ENCODE results near the gene ALG8.
"Not testable (repeated sequence)": the region's sequence is repeated elsewhere in the genome, so short reads cannot be mapped to it uniquely, and the experiment has no call there.

The ALG8 gene

DNA sequence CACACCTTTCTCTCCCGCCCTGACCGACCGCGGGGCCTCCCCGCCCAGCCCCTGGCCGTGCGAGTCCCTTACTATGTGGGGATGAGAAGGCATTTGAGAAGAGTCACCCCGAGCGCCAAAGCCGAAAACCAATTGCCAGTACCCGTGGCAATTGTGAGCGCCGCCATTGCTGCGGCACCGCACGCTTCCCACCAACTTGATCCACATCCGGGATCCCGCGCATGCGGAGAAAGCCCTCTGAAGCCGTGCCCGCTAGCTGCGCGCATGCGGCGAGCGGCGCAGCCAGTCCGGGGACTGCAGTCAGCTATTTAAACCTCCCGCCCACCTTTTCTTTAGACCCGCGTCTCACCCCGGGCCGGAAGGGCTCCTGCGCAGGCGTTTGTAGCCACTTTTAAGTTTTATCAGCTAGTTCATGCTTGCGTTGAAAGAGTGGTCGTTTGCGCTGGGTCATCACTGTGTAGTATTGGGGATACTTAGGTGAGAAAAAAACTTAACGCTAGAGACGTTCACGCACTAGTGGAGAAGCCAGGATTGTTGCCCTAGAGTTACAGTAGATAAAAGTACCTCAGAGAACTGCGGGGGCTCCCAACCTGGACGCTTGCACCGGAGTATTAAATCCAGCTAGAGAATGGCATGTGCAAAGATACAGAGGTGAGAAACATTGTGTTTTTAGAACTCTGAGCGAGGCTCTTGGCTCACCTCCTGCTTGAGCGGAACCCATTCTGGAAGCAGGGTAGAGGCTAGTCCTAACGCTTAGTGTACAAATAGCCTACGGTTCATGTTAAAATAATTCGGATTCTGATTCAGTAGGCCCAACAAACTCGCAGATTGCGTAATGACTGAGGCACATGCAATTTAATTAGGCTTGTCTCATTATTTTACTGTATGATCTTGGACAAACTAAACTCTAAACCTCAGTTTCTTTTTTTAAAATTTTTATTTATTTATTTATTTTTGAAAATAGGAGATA is at the start of gene ALG8:
ALG8 (minus strand) TSS at position 205 of the 970 bp plus-strand sequence; CDS start at position 167, 38 bp downstream.
- no peak for FAIRE-seq

- no peak for FAIRE-seq
Observed at GRCh38 chr11:78188286-78189173, 49.1 kb upstream of the ALG8 start, which contains the start of the genes KCTD21 and USP35. Gene KCTD21 (minus strand): TSS chr11:78188626. CDS start chr11:78174554, 14,072 bp downstream. Gene USP35 (plus strand): TSS chr11:78188919. CDS start chr11:78196246, 7,327 bp downstream.

DNA sequence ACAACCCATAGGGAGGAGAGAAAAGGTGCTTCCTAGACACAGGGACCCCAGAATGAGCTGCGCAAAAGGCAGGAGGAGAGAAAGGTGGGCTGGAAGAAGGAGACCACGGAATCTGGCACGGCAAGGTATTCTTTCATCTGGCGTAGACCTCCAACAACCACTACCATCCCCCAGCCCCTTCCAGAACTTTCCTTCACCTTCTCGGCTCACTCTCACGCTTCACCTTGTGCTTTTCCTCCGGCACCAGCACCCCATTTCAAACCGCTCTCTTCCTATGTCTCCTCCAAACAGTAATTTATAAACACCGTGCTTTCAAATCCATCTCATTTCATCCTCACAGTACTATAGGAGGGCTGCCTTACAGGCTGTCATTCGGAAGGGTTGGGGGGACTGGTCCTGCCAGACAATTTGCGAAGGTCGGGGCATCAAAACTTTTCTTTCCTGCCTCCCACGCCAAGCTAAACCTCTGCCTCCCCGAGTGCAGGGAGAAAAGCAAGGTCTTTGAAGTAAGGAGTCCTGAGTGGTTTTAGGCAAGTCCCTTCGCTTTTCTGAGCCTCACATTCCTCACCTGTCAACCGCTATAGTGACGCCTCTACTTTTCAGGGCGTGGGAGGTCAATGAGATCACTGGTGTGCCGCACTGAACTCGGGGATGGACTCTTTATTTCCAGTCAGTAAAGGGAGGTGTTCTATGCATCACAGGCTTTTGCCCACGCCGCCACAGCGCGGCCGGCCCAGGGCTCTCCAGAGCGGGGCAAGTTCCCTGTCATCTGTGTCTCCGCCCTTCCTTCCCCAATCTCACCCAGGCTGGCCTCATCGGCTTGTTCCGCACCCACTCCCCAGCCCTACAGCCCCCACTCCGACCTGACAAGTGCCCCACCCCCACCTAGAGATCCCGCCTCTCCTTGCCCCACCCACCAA is 48.2 kb upstream of the ALG8 start:
- FAIRE-seq: no peak

GRCh38 chr11:78181185-78181584 is 41.8 kb upstream of the ALG8 start:
- FAIRE-seq: no peak

- no peak for FAIRE-seq
Observed at GRCh38 chr11:78180751-78181150, 41.3 kb upstream of the ALG8 start.

DNA sequence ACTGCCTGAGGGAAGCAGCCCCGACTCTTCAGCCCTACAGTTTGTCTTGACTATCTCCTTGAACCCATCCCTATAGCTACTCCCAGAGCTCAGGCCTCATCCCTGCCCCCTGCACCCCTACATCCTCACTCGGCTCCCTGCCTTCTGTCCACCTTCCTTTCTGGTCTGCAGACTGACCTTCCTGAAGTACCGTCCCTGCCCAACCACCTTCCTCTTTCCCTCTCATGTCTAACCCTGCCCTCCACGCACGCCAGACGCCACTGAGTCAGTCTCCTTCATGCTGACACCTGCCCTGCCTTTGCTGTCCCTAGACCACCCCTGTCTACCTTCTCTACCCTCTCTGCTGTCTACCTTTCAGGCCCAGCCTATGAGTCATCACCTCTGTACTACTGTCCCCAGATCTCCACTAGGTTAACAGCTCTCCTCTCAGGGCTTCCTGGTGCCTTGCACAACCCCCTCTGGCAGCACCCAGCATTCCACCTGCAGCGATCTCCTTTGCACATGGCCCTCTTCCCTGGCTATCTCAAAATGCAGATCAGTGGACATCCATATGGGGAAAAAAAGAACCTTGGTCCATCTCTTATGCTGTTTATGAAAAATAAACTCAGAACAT is 40.1 kb upstream of the ALG8 start:
- no peak for FAIRE-seq

DNA sequence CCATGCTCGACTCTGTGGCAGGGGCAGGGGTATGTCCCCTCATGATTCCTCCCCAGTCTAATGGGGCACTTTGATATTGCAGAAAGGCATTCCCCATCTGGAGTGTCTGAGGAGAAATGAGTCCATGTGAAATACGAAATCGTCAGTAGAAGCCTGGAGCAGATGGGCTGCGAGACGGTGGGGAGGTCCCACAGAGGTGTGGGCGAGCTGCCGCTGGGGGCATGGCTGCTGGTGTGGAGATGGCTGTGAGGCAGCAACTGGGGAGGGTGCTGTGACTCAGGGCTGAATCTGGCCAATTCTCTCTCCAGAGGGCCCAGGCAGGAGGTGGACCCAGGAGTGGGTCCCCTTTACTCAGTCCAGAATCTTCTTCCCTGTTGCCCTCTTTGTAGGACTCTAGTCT is 37.8 kb upstream of the ALG8 start:
- FAIRE-seq: no peak

DNA sequence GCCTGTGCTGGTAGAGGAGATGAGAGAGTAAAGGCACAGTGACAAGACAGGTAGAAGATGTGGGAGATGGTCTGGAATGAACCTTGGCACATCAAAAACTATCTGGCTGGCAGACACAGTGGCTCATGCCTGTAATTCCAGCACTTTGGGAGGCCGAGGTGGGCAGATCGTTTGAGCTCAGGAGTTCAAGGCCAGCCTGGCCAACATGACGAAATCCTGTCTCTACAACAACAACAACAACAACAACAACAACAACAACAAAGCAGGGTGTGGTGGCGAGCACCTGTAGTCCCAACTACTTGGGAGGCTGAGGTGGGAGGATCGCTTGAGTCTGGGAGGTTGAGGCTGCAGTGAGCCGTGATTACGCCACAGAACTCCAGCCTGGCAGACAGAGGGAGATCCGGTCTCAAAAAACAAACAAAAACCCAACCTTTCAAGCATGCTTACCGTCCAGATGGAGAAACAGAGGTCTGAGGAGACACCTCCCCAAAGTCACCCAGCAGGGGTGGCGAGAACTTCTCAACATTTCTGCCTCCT is 37.2 kb upstream of the ALG8 start:
- FAIRE-seq: no peak

DNA sequence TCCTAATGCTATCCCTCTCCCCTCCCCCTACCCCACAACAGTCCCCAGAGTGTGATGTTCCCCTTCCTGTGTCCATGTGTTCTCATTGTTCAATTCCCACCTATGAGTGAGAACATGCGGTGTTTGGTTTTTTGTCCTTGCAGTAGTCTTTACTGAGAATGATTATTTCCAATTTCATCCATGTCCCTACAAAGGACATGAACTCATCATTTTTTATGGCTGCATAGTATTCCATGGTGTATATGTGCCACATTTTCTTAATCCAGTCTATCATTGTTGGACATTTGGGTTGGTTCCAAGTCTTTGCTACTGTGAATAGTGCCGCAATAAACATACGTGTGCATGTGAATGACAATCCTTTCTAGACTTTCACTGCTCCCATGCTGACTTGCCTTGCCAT is 36.4 kb upstream of the ALG8 start:
- FAIRE-seq: not testable (repeated sequence)

GRCh38 chr11:78171951-78172350 is 32.5 kb upstream of the ALG8 start:
- no peak for FAIRE-seq

GRCh38 chr11:78170874-78171549 is 31.6 kb upstream of the ALG8 start:
- FAIRE-seq: no peak

- no peak for FAIRE-seq
Observed at GRCh38 chr11:78170413-78170812, 31.0 kb upstream of the ALG8 start.

GRCh38 chr11:78168539-78169477 is 29.4 kb upstream of the ALG8 start:
- FAIRE-seq: no peak

DNA sequence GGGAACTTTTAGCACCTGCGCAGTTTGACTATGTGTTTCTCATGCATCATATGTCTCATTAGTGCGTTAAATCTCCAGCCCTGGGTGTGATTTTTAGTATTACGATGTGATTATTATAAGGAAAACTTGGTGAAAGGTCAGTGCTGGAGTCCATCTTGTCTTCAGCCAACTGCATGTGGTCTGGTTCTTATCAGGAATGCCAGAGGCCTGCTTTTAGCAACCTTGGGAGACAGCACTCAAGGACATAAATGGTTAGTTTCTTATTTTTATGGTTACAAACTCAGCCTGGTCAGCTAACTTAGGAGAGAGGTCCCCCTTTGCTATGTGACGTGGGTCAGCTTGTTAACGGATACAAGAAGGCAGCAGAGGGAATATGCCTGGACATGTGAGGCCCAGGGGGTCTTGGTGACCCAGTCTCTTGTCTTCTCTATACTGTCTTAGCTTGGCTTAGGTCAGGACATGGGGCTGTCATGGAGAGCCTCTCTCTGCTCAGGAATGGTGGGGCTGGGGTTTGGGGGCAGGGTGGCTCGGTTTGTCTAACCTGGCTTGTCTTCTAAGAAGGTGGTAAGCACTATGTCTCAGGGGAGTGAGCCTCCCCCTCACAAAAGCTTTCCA is 27.5 kb upstream of the ALG8 start:
- no peak for FAIRE-seq

DNA sequence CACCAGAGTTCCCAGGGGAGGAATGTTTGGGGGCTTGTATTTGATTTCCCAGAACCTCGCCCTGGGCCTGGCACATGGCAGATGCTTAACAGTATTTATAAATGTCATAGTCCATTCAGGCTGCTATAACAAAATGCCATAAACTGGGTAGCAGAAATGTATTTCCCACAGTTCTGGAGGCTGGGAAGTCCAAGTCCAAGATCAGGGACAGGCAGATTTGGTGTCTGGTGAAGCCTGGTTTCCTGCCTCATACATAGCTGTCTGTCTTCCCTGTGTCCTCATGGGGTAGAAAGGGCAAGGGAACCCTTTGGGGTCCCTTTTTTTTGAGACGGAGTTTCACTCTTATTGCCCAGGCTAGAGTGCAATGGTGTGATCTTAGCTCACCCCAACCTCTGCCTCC is 25.0 kb upstream of the ALG8 start:
- FAIRE-seq: no peak

GRCh38 chr11:78163828-78164227 is 24.4 kb upstream of the ALG8 start:
- no peak for FAIRE-seq

GRCh38 chr11:78161962-78162371 is 22.5 kb upstream of the ALG8 start:
- FAIRE-seq: no peak

GRCh38 chr11:78161346-78161745 is 21.9 kb upstream of the ALG8 start:
- FAIRE-seq: no peak

GRCh38 chr11:78160557-78160956 is 21.1 kb upstream of the ALG8 start:
- FAIRE-seq: no peak
